GM12878 (cell line): ENCODE measurements around the gene PCSK6. TPM values are rescaled to one million over a fixed set of nuclear protein-coding genes. Genes with fewer than 3 reads are reported as not detected.

Experiments used
- ATAC-seq: fragments of 200-7000 bp; cut with Tn5 transposase; 3 replicates; pipeline ENCODE4 v1.9.1; 2020; ENCODE audit warnings: mild to moderate bottlenecking, moderate library complexity
- BruUV-seq: library from RNA; stranded (reverse); fragments of 400-500 nt; replicated peaks from 2 replicates; lab custom pipeline; 2021; lab: Mats Ljungman, UMichigan
- CTCF ChIA-PET: fragments of 300-600 bp; sonication (Branson Sonifier 250); formaldehyde crosslinking; extraction: SDS; loops from one replicate; lab custom pipeline; 2021; ENCODE audit warnings: inconsistent platforms; lab: Yijun Ruan, JAX
- POLR2A ChIA-PET: fragments of 350-600 bp; formaldehyde crosslinking; extraction: SDS; loops from one replicate; lab custom pipeline; 2021; ENCODE audit warnings: inconsistent platforms; lab: Charles Lee
- RAD21 ChIA-PET: fragments of 300-600 bp; sonication (Branson Sonifier 250); formaldehyde crosslinking; loops from one replicate; lab custom pipeline; 2023; ENCODE audit warnings: antibody characterized with exemption; ENCODE audit not compliant: unreplicated experiment; lab: Charles Lee
- SMC1A ChIA-PET: fragments of 300-600 bp; sonication (Branson Sonifier 250); formaldehyde crosslinking; loops from one replicate; lab custom pipeline; 2023; ENCODE audit not compliant: unreplicated experiment, uncharacterized antibody; lab: Charles Lee
- DNase-seq: peaks from one replicate; pipeline ENCODE4 v3.0.0-alpha.2; 2011; ENCODE audit warnings: low read depth, low spot score
- FAIRE-seq: peaks from 3 replicates; lab custom pipeline; 2011; peaks lifted over from hg19 to GRCh38; lab: Jason Lieb, UNC
- H2AFZ ChIP-seq: 2 replicates; pipeline ENCODE4 v1.6.0; 2011; ENCODE audit warnings: low read depth, low read length, control low read depth; ENCODE audit not compliant: control insufficient read depth
- H3K27ac ChIP-seq: 2 replicates; pipeline ENCODE4 v1.5.1; 2011; ENCODE audit warnings: control low read depth; ENCODE audit not compliant: control insufficient read depth, insufficient read depth
- H3K27me3 ChIP-seq, 2 experiments: replicated peaks in 1 of 2; 2 replicates each; pipeline versions ENCODE4 v1.6.0 to v1.6.1; 2011; ENCODE audit warnings: low read length in 1 of 2; ENCODE audit not compliant: control insufficient read depth in 2 of 2, insufficient read depth in 2 of 2
- H3K36me3 ChIP-seq, 2 experiments: 2 replicates each; pipeline ENCODE4 v1.5.1; 2011; ENCODE audit warnings: low read length in 1 of 2; ENCODE audit not compliant: control insufficient read depth in 2 of 2, insufficient read depth in 2 of 2
- H3K4me1 ChIP-seq: 2 replicates; pipeline ENCODE4 v1.6.1; 2011; ENCODE audit warnings: mild to moderate bottlenecking, low read length, moderate library complexity, mixed read lengths; ENCODE audit not compliant: control insufficient read depth, insufficient read depth
- H3K4me2 ChIP-seq: 2 replicates; pipeline ENCODE4 v1.6.0; 2011; ENCODE audit warnings: control low read depth; ENCODE audit not compliant: control insufficient read depth, insufficient read depth
- H3K4me3 ChIP-seq: fragments of 200-600 bp; sonication (generic); 2 replicates; pipeline ENCODE4 v1.5.1; 2016
- H3K79me2 ChIP-seq: 2 replicates; pipeline ENCODE4 v1.6.0; 2011; ENCODE audit warnings: low read length; ENCODE audit not compliant: control insufficient read depth, insufficient read depth
- H3K9ac ChIP-seq: 2 replicates; pipeline ENCODE4 v1.8.0; 2011; ENCODE audit warnings: low read length, control low read depth, mixed read lengths; ENCODE audit not compliant: control insufficient read depth, insufficient read depth
- H3K9me3 ChIP-seq: replicated peaks from 3 replicates; pipeline ENCODE4 v1.5.1; 2011; ENCODE audit warnings: mild to moderate bottlenecking, low read length; ENCODE audit not compliant: control insufficient read depth, insufficient read depth
- H4K20me1 ChIP-seq: 2 replicates; pipeline ENCODE4 v1.6.0; 2011; ENCODE audit not compliant: control insufficient read depth, insufficient read depth
- PAX5 ChIP-seq: IDR thresholded peaks from 2 replicates; pipeline ENCODE4 v1.6.1; 2011; ENCODE audit warnings: low read depth, low read length, borderline replicate concordance
- RAD51 ChIP-seq: fragments of 450-650 bp; IDR thresholded peaks from 2 replicates; pipeline ENCODE4 v1.6.1; 2016; ENCODE audit warnings: moderate library complexity, mild to moderate bottlenecking, inconsistent platforms
- WGBS: methylation state at CpG from one replicate; pipeline ENCODE4 v1.1.6; 2016; ENCODE audit warnings: low lambda C conversion rate; ENCODE audit not compliant: insufficient replicate concordance, insufficient coverage; ENCODE audit errors: missing lambda C conversion rate; 5-methylcytosine and 5-hydroxymethylcytosine counted together
- in situ Hi-C: fragments of 300-500 bp; cut with MboI; formaldehyde crosslinking; loops from 9 replicates; pipeline ENCODE4 v1.14.3; 2018; ENCODE audit warnings: mixed read lengths
- intact Hi-C: fragments of 100-400 bp; cut with micrococcal nuclease; formaldehyde crosslinking; loops from one replicate; pipeline ENCODE4 v1.14.2; 2022; ENCODE audit not compliant: unreplicated experiment
- polyA plus RNA-seq, 11 experiments: library from polyadenylated mRNA; depleted of rRNA in 4 of 11; unstranded in 6 of 11; stranded (reverse) in 5 of 11; fragments of >200 nt; fragmentation: Nextera tagmentation in 4 of 11; fragmentation: Illumina TruSeq in 1 of 11; extraction: Ambion mirVana in 4 of 11; extraction: Trizol in 1 of 11; gene quantifications; 1 replicate in 1 of 11; 2 replicates in 10 of 11; pipeline versions ENCODE4 v1.2.1 to v1.2.3, GENCODE V29; 2011 to 2016; ENCODE audit warnings: inconsistent platforms in 2 of 11, missing spikeins in 2 of 11, low read depth in 1 of 11
- total RNA-seq, 4 experiments: library from RNA; depleted of rRNA in 3 of 4; stranded (reverse); fragments of >200 nt in 3 of 4; fragmentation: Illumina TruSeq in 1 of 4; extraction: Trizol in 1 of 4; gene quantifications; 2 replicates each; pipeline versions ENCODE4 v1.2.1 to v1.2.3, GENCODE V29; 2013 to 2021
- TF ChIP-seq, protein P1 (sequence below): IDR thresholded peaks from 2 replicates; pipeline ENCODE4 v1.6.1; 2012; ENCODE audit warnings: improper control_type of control experiment, low read depth, low read length; ENCODE audit not compliant: insufficient replicate concordance

The PCSK6 gene
- total and polyA plus RNA-seq, 10 of the 15 experiments (the other 5 are each of a cell fraction or from before 2014, with no cell fraction given) = 0.19 to 0.67 (median 0.25) TPM; not detected in 4

DNA sequence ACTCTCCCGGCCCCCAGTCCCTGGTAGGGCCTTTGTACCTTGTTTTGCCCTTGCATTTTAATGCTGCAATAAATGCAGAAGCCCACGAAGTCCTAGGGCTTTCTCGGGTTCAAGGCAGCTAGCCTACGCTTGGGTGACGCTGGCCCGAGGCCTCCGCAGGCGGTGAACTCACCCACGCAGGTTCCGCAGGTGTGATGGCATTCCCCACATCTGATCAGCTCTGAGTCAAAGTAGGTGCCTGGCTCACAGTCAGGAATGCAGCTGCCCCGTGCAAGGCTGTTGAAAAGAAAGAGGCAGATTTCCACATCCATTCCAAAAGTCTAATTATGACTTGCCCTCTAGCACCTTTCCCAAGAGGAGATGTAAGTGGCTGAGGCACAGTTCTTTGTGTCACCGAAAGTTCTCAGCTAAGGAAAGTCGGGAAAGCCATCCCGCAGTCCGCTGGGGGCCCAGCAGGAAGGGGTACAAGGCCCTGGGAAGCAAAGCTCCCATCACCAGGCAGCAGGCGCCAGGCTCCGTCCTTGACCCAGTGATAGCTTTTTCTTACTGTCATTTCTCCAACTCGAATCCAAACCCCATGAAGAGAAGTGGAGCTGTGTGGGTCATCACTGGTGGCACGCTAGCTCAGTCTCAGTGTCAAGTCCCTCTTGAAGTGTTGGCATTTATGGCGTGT lies 171.2 kb downstream of the PCSK6 start:
- intact Hi-C loops = no loop called here
- Histone ChIP-seq H2AFZ (no peak overlapping the region), H3K27ac (no peak overlapping the region), H3K27me3 (peaks cover 4 to 6% of the 10 kb centered on the region in 2 experiments), H3K36me3 (no peaks in the 10 kb centered on the region), H4K20me1 (no peaks in the 10 kb centered on the region), H3K4me3 (no peak overlapping the region), H3K9me3 (no peaks in the 10 kb centered on the region)
- no TSS peak for BruUV-seq
- WGBS = 42% methylated on average over 20 of the region's 20 CpGs
- CTCF ChIA-PET = interaction anchor here (0.9 to 1.6 kb wide), 4 partner anchors 13 to 323 kb away, joined by 3 to 4 read pairs (median 3); no protein-coding TSS in a partner anchor
- no peak for DNase-seq
- in situ Hi-C loops = no loop called here
- SMC1A ChIA-PET = interaction anchor here (1.0 kb wide), 1 partner anchor 15 kb away, joined by 3 read pairs; no protein-coding TSS in a partner anchor
- TF ChIP-seq PAX5 (no peak), RAD51 (no peak)
- TF ChIP-seq, protein P1, sequence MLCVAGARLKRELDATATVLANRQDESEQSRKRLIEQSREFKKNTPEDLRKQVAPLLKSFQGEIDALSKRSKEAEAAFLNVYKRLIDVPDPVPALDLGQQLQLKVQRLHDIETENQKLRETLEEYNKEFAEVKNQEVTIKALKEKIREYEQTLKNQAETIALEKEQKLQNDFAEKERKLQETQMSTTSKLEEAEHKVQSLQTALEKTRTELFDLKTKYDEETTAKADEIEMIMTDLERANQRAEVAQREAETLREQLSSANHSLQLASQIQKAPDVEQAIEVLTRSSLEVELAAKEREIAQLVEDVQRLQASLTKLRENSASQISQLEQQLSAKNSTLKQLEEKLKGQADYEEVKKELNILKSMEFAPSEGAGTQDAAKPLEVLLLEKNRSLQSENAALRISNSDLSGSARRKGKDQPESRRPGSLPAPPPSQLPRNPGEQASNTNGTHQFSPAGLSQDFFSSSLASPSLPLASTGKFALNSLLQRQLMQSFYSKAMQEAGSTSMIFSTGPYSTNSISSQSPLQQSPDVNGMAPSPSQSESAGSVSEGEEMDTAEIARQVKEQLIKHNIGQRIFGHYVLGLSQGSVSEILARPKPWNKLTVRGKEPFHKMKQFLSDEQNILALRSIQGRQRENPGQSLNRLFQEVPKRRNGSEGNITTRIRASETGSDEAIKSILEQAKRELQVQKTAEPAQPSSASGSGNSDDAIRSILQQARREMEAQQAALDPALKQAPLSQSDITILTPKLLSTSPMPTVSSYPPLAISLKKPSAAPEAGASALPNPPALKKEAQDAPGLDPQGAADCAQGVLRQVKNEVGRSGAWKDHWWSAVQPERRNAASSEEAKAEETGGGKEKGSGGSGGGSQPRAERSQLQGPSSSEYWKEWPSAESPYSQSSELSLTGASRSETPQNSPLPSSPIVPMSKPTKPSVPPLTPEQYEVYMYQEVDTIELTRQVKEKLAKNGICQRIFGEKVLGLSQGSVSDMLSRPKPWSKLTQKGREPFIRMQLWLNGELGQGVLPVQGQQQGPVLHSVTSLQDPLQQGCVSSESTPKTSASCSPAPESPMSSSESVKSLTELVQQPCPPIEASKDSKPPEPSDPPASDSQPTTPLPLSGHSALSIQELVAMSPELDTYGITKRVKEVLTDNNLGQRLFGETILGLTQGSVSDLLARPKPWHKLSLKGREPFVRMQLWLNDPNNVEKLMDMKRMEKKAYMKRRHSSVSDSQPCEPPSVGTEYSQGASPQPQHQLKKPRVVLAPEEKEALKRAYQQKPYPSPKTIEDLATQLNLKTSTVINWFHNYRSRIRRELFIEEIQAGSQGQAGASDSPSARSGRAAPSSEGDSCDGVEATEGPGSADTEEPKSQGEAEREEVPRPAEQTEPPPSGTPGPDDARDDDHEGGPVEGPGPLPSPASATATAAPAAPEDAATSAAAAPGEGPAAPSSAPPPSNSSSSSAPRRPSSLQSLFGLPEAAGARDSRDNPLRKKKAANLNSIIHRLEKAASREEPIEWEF = no peak
- TF ChIP-seq, all 136 proteins: peak for 0
- Histone ChIP-seq H3K4me2 (no peak overlapping the region), H3K9ac (no peak overlapping the region), H3K79me2 (no peaks in the 10 kb centered on the region), H3K4me1 (no peaks in the 10 kb centered on the region)
- RAD21 ChIA-PET = no interaction called here
- FAIRE-seq (no peak), ATAC-seq (no peak)
- POLR2A ChIA-PET = no interaction called here
